GM12891 (cell line): ENCODE data around the gene GLB1L.

Experiments used
- PAX5 ChIP-seq: IDR thresholded peaks from 2 replicates; pipeline ENCODE4 v1.6.1; 2011; ENCODE audit warnings: low read length, moderate library complexity, mild to moderate bottlenecking; ENCODE audit not compliant: insufficient read depth, severe bottlenecking
- POLR2A ChIP-seq: IDR thresholded peaks from 2 replicates; pipeline ENCODE4 v1.6.1; 2011; ENCODE audit warnings: low read depth, low read length, control low read depth
- POLR2AphosphoS5 ChIP-seq: IDR thresholded peaks from 2 replicates; pipeline ENCODE4 v1.6.1; 2011; ENCODE audit warnings: low read depth, low read length, control low read depth
- POU2F2 ChIP-seq: IDR thresholded peaks from 2 replicates; pipeline ENCODE4 v1.6.1; 2011; ENCODE audit warnings: low read depth, mild to moderate bottlenecking, control low read depth, low read length, moderate library complexity
- SPI1 ChIP-seq: IDR thresholded peaks from 2 replicates; pipeline ENCODE4 v1.6.1; 2011; ENCODE audit warnings: low read depth, low read length, control low read depth

GRCh38 chr2:219282375-219282774, 37.1 kb upstream of the GLB1L start:
- TF ChIP-seq POLR2A, result no peak
- no peak for TF ChIP-seq PAX5
- no peak for TF ChIP-seq POLR2AphosphoS5
- no peak for TF ChIP-seq SPI1
- no peak for TF ChIP-seq POU2F2
